ENCODE data around the gene FOXP1.

- TF ChIP-seq, protein P1, sequence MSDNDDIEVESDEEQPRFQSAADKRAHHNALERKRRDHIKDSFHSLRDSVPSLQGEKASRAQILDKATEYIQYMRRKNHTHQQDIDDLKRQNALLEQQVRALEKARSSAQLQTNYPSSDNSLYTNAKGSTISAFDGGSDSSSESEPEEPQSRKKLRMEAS (IDR thresholded peaks at IDR 0.05), result no peak
- TF ChIP-seq CTCF (IDR thresholded peaks at IDR 0.05; ENCODE audit: control extremely low read depth in 1 of 3, insufficient read depth in 1 of 3, low read depth in 1 of 3, low read length in 3 of 3), result no peak
- no peak for TF ChIP-seq SUZ12 (IDR thresholded peaks at IDR 0.05; ENCODE audit: low read length)
- no peak for TF ChIP-seq ASH2L (IDR thresholded peaks at IDR 0.05; ENCODE audit: low read length)
- no peak for TF ChIP-seq BRCA1 (IDR thresholded peaks at IDR 0.05; ENCODE audit: low read depth, low read length)
- TF ChIP-seq YY1 (IDR thresholded peaks at IDR 0.05; ENCODE audit: low read depth, low read length), result no peak
- no peak for TF ChIP-seq EGR1 (IDR thresholded peaks at IDR 0.05; ENCODE audit: borderline replicate concordance, low read depth, low read length)
- TF ChIP-seq POLR2A (IDR thresholded peaks at IDR 0.05; ENCODE audit: control extremely low read depth in 1 of 2, low read depth in 2 of 2, low read length in 2 of 2), result no peak
These were observed 19.7 kb downstream of the FOXP1 start for GRCh38 chr3:71563827-71564226.

Measured in H1 (cell line).